ENCODE data around the gene ASTN2.

DNA sequence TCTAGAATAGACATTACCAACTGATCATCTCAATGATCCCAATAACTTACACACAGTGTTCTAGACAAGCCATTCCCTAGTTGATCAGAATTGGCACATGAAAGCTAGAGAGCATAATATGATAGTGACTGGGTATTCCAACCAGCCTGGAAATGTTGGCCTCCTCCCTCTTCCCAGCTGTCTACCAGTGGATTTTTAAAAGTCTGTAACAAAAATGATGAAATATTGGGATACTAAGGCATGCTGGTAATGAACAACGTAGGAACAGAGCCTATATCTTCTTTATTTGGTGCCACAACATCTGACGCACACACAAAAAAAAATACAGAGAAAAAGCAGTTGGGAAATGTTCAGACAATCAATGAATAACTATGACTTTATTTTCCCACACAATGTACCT lies 692.9 kb downstream of the ASTN2 start:
- TF ChIP-seq SP1 (IDR thresholded peaks at IDR 0.05; ENCODE audit: low read depth) (no peak), CBX3 (IDR thresholded peaks at IDR 0.05; ENCODE audit: low read depth) (no peak), YY1 (IDR thresholded peaks at IDR 0.05; ENCODE audit: extremely low read depth, insufficient replicate concordance, low read depth, low read length) (no peak)
- TF ChIP-seq, protein P1, sequence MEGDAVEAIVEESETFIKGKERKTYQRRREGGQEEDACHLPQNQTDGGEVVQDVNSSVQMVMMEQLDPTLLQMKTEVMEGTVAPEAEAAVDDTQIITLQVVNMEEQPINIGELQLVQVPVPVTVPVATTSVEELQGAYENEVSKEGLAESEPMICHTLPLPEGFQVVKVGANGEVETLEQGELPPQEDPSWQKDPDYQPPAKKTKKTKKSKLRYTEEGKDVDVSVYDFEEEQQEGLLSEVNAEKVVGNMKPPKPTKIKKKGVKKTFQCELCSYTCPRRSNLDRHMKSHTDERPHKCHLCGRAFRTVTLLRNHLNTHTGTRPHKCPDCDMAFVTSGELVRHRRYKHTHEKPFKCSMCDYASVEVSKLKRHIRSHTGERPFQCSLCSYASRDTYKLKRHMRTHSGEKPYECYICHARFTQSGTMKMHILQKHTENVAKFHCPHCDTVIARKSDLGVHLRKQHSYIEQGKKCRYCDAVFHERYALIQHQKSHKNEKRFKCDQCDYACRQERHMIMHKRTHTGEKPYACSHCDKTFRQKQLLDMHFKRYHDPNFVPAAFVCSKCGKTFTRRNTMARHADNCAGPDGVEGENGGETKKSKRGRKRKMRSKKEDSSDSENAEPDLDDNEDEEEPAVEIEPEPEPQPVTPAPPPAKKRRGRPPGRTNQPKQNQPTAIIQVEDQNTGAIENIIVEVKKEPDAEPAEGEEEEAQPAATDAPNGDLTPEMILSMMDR (IDR thresholded peaks at IDR 0.05 in 2 of 3, conservative IDR thresholded peaks at IDR 0.05 in 1 of 3; ENCODE audit: borderline replicate concordance in 1 of 3, insufficient read depth in 1 of 3, low read depth in 2 of 3, low read length in 2 of 3) = no peak
